Muscle of back (tissue), 13 donors: ENCODE data around the gene FAM20C. TPM values are rescaled to one million over a fixed set of nuclear protein-coding genes. Genes with fewer than 3 reads are reported as not detected.

Source experiments
- DNase-seq, 3 donors: peaks; one replicate each; pipeline versions ENCODE4 v3.0.0 to v3.0.0-alpha.2; 2013
- long read RNA-seq, 9 donors: transcript quantifications; one replicate each; lab custom pipeline, GENCODE V29; 2026
- polyA plus RNA-seq, 10 donors: library from polyadenylated mRNA; unstranded; fragments of 120-200 nt; gene quantifications; one replicate each; pipeline ENCODE4 v1.2.1, GENCODE V29; 2013; ENCODE audit not compliant: insufficient read length in 10 of 10

FAM20C gene
- 10 to 100 TPM; 21.4 to 53.7 (median 33.5) TPM for polyA plus RNA-seq
- long read RNA-seq, donor 1, transcript FAM20C-201 (10 exons, 2,751 nt): major isoform, 5 of 13 reads
- long read RNA-seq, donor 1, partial matches to known transcripts: 8 of 13 reads
- long read RNA-seq, donor 1, other reads (novel, unspliced or antisense): 0 of 13 reads
- long read RNA-seq, donor 2, partial matches to known transcripts: 0 of 4 reads
- long read RNA-seq, donor 2, other reads (novel, unspliced or antisense): 0 of 4 reads
- long read RNA-seq, donor 3: 0 reads
- long read RNA-seq, donor 4, transcript FAM20C-201 (10 exons, 2,751 nt): major isoform, 5 of 5 reads
- long read RNA-seq, donor 4, partial matches to known transcripts: 0 of 5 reads
- long read RNA-seq, donor 4, other reads (novel, unspliced or antisense): 0 of 5 reads
- long read RNA-seq, donor 5, partial matches to known transcripts: 0 of 2 reads
- long read RNA-seq, donor 5, other reads (novel, unspliced or antisense): 0 of 2 reads
- long read RNA-seq, donor 6, transcript FAM20C-201 (10 exons, 2,751 nt): major isoform, 6 of 16 reads
- long read RNA-seq, donor 6, partial matches to known transcripts: 9 of 16 reads
- long read RNA-seq, donor 6, other reads (novel, unspliced or antisense): 0 of 16 reads
- long read RNA-seq, donor 7, transcript FAM20C-201 (10 exons, 2,751 nt): major isoform, 9 of 9 reads
- long read RNA-seq, donor 7, partial matches to known transcripts: 0 of 9 reads
- long read RNA-seq, donor 7, other reads (novel, unspliced or antisense): 0 of 9 reads
- long read RNA-seq, donor 8, transcript FAM20C-201 (10 exons, 2,751 nt): major isoform, 7 of 14 reads
- long read RNA-seq, donor 8, partial matches to known transcripts: 7 of 14 reads
- long read RNA-seq, donor 8, other reads (novel, unspliced or antisense): 0 of 14 reads
- long read RNA-seq, donor 9, partial matches to known transcripts: 0 of 2 reads
- long read RNA-seq, donor 9, other reads (novel, unspliced or antisense): 0 of 2 reads

DNA sequence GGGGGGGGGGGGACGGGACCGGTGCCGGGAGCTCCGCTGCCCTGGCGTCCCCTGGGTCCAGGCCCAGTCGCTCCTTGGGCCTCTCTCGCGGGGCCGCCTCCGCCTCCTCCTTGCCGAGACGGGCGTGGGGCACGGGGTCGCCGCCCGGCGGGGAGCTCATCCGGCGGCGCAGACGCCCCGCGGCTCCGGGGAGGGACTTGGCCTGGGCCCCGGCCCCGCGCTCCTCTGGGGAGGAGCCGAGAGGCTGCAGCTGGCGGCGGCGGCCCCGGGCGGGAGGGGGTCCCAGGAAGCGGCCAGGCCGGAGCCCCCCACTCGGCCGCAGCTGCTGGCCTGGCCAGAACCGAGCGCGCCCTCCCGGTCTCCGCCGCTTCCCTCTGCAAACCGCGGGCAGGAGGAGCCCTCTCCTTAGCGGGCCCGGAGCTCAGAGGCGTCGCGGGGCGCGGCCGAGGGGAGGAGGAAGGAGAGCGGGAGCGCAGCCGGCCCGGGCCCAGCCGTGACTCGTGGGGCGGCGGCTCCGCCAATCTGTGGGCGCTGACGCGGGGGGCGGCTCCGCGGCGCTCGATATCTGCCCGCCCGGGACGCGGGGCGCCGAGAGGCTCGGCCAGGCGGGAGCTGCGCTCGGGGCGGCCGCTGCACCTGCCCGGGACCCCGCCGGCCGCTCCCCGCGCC lies at the start of gene FAM20C:
Gene FAM20C, plus strand, starts transcription at position 591 of the 669 bp plus-strand sequence. CDS start 629 bp downstream, outside the sequence.
- DNase-seq: peak; percentile 81 to 96 (median 90)

DNA sequence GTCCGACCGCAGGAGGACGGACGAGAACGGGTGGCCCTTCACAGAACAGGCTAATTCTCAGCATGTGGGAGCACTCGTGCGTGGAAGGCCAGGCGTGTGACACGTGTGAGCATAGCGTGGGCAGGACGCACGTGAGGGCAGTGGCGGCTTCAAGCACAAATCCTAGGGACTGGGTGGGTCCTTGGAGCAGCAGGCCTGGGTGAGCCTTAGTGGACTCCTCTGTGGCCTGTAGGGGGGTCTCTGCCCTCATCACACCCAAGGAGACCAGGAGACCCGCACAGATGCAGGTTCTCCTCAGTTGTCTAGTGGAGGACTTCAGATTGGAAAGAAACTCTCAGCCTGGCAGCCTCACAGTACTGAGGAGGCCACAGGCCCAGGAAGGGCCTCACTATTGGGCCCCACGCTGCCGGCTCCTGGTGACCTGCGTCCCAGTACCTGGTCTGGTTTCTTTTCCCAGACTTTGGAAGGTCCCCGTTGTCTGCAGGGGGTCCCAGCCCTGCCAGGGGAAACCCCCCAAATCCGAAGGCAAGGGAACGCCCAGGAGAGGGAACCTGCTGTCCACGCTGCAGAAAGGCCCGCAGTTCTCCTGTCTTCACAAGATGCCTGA lies 49.1 kb upstream of the FAM20C start:
- no peak for DNase-seq

- DNase-seq: no peak
Observed at GRCh38 chr7:143811-144453, 48.4 kb upstream of the FAM20C start.

GRCh38 chr7:144454-144826 lies 47.9 kb upstream of the FAM20C start:
- no peak for DNase-seq

DNA sequence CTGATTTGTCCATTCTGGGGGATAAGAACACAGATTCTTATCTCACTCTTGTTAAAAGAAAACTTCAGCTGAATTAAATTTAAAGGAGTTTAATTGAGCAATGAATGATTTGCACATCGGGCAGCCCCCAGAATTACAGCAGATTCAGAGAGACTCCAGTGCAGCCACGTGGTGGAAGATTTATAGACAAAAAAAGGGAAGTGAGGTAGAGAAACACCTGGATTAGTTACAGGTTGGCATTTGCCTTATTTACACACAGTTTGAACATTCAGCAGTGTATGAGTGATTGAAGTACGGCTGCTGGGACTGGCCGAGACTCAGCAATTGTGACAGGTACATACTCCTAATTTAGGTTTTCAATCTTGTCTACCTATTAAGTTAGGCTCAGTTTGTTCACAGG lies 46.5 kb upstream of the FAM20C start:
- DNase-seq: no peak

DNA sequence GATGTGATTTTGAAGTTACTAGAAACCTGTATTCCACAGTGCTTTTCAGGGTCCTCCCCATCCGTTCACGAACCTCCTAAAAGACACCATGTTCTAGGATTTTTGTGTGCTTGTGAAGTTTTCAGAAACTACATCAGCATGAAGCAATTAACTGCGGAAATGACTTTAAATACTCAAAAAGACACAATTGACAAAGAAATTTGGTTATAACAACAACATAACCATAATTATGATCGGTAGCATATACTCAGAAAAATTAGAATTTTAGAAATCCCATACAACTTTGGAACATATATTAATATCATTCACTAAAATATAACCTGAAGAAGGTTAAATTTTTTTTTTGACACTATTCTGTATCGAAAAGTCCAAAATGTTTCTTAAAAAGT lies 43.8 kb upstream of the FAM20C start:
- DNase-seq: no peak

DNA sequence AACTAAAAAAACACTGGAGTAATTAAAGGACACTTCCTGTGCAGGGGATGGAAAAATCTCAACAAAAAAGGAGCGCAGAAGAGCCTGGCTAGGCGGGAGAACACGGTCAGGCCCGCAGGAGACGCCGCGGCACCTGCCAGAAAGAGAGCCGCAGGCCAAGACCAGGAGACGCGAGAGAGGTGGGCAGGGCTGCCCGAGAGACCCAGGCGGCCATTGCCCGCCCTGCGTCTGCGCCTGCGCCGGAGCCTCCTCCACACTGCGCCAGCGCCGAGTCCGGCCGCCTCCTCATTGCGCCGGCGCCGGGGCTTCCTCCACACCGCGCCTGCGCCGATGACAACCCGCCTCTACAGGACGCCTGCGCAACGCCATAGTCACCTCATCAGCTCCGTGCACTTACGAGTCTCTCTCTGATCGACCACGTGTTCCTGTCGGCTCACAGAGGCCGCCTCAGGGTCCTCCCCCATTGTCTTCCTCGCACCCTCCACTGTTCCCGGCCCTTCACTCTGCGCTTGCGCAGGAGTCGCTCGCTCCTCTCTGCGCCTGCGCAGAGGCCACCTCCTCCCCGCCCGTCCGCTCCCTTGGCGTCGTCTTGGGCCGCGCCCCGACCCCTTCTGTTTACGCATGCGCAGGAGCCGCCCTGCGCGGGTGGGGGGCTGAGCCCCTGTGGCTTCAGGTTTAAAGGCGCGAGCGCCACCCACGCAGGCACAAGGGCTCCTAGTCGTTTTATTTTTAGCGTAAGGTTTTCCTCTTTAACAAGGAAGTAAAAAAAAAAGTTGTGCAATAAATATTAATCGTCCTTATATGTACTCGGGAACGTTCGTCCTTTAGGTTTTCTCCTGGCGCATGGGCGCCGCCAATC lies 43.2 kb upstream of the FAM20C start:
- DNase-seq: peak; percentile 99 to 100 (median 100)

GRCh38 chr7:149791-150636 lies 42.4 kb upstream of the FAM20C start:
- no peak for DNase-seq

DNA sequence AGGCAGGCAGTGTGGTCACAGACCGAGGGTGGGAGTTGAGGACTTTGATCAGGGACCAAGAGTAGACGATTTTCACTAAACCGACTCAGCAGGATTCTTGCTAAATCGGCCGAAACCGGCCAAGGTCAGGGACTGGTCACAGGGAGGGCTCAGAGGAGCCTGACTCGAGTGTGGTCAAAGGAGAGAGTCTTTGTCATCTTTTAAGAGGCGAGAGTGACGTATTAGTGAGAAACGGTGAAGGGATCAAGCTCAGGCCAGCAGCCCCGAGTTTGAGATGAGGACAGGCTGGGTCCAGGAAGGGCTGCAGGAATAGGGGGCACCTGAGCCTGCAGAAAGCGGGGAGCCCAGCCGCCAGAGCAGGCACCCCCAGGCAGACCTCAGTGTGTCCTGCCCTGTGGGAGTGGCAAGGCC lies 41.6 kb upstream of the FAM20C start:
- peak in 1 of 3 donors; percentile 37 for DNase-seq

DNA sequence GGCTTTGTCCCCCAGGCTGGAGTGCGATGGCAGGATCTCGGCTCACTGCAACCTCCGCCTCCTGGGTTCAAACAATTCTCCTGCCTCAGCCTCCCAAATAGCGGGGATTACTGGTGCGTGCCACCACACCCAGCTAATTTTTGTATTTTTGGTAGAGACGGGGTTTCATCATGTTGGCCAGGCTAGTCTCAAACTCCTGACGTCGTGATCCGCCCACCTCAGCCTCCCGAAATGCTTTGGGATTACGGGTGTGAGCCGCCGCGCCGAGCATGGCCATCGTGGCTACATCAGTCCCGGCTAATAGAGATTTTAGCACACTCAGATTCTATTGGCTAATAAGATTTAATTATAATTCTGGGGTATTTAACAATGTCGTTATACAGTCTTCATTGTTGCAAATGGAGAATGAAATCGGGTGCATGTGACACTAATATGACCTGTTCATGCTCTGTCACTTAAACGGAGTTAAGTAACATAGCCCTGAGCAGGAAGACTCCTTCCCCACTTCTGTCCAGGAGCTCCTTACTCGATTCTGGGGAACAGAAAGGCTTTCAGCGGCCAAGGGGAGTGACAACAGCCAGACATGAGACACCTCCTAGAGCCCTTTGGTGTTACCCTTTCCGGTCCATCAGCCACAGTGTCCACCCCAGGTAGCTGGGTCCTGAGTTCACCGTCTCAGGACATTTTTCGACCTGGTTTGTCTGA lies 40.9 kb upstream of the FAM20C start:
- DNase-seq: peak in 1 of 3 donors; percentile 3

GRCh38 chr7:152702-153391 lies 39.5 kb upstream of the FAM20C start:
- no peak for DNase-seq

- DNase-seq: no peak
Observed at GRCh38 chr7:153604-154003, 38.8 kb upstream of the FAM20C start.

DNA sequence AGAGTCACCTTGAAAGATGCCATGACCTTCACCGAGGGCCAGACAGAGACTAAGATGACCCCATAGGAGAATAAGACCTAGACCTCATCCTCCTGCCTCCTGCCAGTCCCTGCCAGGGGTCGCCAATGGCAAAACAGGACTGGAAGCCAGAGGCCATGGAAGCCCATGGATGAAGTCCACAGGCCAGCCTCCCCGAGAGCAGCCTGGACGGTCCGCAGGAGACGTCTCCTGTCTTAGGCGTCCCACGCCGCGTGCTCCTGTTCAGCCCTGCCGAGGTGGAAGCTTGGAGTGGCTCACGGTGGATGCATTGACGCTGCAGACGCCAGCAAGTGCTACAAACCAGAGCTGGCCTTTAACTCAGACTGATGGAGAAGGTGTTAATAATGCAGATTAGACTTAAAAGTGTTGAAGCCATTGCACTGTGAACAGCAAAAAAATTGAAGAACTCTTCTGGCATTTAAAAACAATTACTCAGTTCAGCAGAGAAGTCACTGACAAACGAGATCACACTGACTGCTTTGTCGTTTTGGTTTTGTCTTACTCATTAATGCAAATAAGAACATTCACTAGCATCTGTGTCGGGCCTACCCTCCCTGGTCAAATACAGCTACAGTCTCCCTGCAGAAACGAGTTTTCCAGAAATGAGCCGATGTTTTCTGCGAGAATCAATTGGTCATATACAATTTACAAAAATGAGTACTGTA lies 38.1 kb upstream of the FAM20C start:
- DNase-seq: no peak

DNA sequence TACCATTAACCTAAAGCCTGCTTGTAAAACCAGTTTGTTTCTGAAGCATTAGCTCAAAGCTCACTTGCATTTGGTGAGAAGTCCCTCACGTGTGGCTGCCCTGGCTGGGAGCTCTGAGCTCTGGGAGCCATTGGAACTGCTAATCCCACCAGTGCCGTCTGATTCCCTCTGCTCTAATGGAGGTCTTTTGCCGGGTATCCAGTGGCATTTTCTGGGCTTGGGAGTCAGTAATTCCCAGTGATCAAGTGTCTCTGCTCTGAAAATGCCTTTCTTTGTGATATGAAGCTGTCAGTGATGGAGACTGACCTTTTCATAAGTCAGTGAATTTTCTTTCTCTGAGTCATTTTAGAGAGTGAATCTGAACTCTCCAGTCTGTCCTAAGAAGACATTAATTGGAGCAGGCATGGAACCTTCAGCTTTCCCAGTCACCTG lies 36.9 kb upstream of the FAM20C start:
- peak in 1 of 3 donors; percentile 2 for DNase-seq

GRCh38 chr7:156111-157007 lies 36.0 kb upstream of the FAM20C start:
- peak in 1 of 3 donors; percentile 4 for DNase-seq

DNA sequence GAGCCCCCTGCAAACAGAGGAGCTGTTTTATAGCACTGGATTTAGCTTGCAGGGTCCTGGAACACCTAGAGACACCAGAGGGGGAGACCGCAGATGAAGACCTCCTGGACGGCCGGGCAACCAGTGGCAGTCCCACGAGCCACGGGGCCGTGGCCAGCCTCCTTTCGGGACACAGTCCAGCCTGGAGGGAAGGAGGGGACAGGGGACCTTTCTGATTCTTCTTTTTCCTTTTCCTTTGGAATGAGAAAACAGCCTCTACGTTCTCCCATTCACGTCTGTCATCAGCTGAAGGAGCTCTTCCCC lies 35.4 kb upstream of the FAM20C start:
- DNase-seq: no peak
